ENCODE data around the gene SSH3. TPM values are rescaled to one million over a fixed set of nuclear protein-coding genes. Genes with fewer than 3 reads are reported as not detected.

The SSH3 gene
- total and polyA plus RNA-seq, 4 donors = 4.8 to 10.4 (median 8.1) TPM

DNA sequence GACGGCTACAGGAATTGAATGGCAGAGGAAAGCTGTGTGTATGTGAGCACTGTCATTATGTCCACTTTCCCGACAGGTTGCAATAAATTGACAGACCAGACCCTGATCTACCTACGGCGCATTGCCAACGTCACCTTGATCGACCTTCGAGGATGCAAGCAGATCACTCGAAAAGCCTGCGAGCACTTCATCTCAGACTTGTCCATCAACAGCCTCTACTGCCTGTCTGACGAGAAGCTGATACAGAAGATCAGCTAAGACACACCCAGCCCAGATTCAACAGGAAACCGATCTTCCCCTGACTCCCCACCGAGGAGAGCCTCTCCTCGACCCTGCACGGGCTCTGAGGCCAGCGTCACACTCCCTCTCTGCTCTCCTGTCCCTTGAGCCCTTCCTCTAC is 48.5 kb upstream of the SSH3 start:
- 82% methylated on average over 15 of the region's 15 CpGs for WGBS
- no peak overlapping the region for H3K27ac ChIP-seq (ENCODE audit: low read depth in 1 of 2, low read length in 2 of 2)
- peaks cover 6 to 54% (median 38%) of the 10 kb centered on the region in 4 donors for H3K4me1 ChIP-seq (ENCODE audit: control insufficient read depth in 4 of 4, insufficient read depth in 4 of 4, low read length in 3 of 4)
- no peaks in the 10 kb centered on the region for H3K27me3 ChIP-seq (ENCODE audit: control insufficient read depth in 4 of 4, insufficient read depth in 4 of 4, low read length in 3 of 4)
- no peak overlapping the region for H3K4me3 ChIP-seq (ENCODE audit: low read depth in 1 of 3, low read length in 3 of 3)
- TF ChIP-seq JUND (IDR thresholded peaks at IDR 0.05) = no peak
- TF ChIP-seq, protein P1, sequence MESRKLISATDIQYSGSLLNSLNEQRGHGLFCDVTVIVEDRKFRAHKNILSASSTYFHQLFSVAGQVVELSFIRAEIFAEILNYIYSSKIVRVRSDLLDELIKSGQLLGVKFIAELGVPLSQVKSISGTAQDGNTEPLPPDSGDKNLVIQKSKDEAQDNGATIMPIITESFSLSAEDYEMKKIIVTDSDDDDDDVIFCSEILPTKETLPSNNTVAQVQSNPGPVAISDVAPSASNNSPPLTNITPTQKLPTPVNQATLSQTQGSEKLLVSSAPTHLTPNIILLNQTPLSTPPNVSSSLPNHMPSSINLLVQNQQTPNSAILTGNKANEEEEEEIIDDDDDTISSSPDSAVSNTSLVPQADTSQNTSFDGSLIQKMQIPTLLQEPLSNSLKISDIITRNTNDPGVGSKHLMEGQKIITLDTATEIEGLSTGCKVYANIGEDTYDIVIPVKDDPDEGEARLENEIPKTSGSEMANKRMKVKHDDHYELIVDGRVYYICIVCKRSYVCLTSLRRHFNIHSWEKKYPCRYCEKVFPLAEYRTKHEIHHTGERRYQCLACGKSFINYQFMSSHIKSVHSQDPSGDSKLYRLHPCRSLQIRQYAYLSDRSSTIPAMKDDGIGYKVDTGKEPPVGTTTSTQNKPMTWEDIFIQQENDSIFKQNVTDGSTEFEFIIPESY (IDR thresholded peaks at IDR 0.05) = no peak
- no peak for TF ChIP-seq MAX (IDR thresholded peaks at IDR 0.05)
- TF ChIP-seq HNF4G (IDR thresholded peaks at IDR 0.05) = no peak
- no peak for TF ChIP-seq GABPA (IDR thresholded peaks at IDR 0.05 in 1 of 2, conservative IDR thresholded peaks at IDR 0.05 in 1 of 2)
- TF ChIP-seq FOXA2 (IDR thresholded peaks at IDR 0.05) = no peak
- no peak for TF ChIP-seq RAD21 (IDR thresholded peaks at IDR 0.05)
- TF ChIP-seq TAF1 (conservative IDR thresholded peaks at IDR 0.05) = no peak
- TF ChIP-seq FOXA1 (IDR thresholded peaks at IDR 0.05) = no peak
- no peak for TF ChIP-seq NR2F2 (IDR thresholded peaks at IDR 0.05)
- TF ChIP-seq RXRA (IDR thresholded peaks at IDR 0.05) = no peak
- H3K9ac ChIP-seq (ENCODE audit: low read depth in 1 of 2, low read length in 2 of 2) = no peak overlapping the region
- H3K36me3 ChIP-seq (ENCODE audit: control insufficient read depth in 4 of 4, insufficient read depth in 3 of 4, low read depth in 1 of 4, low read length in 3 of 4) = peaks cover 23 to 60% (median 55%) of the 10 kb centered on the region in 4 donors
- no peak for DNase-seq (ENCODE audit: low spot score)
- no peaks in the 10 kb centered on the region for H3K9me3 ChIP-seq (ENCODE audit: control insufficient read depth in 4 of 4, low read length in 3 of 4)

- Histone ChIP-seq H3K27me3 (ENCODE audit: control insufficient read depth in 4 of 4, insufficient read depth in 4 of 4, low read length in 3 of 4) (no peaks in the 10 kb centered on the region), H3K9ac (ENCODE audit: low read depth in 1 of 2, low read length in 2 of 2) (no peak overlapping the region), H3K27ac (ENCODE audit: low read depth in 1 of 2, low read length in 2 of 2) (no peak overlapping the region), H3K4me3 (ENCODE audit: low read depth in 1 of 3, low read length in 3 of 3) (no peak overlapping the region), H3K36me3 (ENCODE audit: control insufficient read depth in 4 of 4, insufficient read depth in 3 of 4, low read depth in 1 of 4, low read length in 3 of 4) (peaks cover 19 to 55% (median 50%) of the 10 kb centered on the region in 4 donors), H3K4me1 (ENCODE audit: control insufficient read depth in 4 of 4, insufficient read depth in 4 of 4, low read length in 3 of 4) (peaks cover 6 to 54% (median 38%) of the 10 kb centered on the region in 4 donors), H3K9me3 (ENCODE audit: control insufficient read depth in 4 of 4, low read length in 3 of 4) (no peaks in the 10 kb centered on the region)
- no peak for TF ChIP-seq FOXA1 (IDR thresholded peaks at IDR 0.05)
- no peak for TF ChIP-seq NR2F2 (IDR thresholded peaks at IDR 0.05)
- TF ChIP-seq ATF3 (IDR thresholded peaks at IDR 0.05) = no peak
- TF ChIP-seq, protein P1 (IDR thresholded peaks at IDR 0.05) = no peak
- no peak for TF ChIP-seq YY1 (IDR thresholded peaks at IDR 0.05)
- no peak for TF ChIP-seq HNF4G (IDR thresholded peaks at IDR 0.05)
- TF ChIP-seq JUND (IDR thresholded peaks at IDR 0.05) = no peak
- TF ChIP-seq MAX (IDR thresholded peaks at IDR 0.05) = no peak
- no peak for TF ChIP-seq RXRA (IDR thresholded peaks at IDR 0.05)
- TF ChIP-seq, protein P2, sequence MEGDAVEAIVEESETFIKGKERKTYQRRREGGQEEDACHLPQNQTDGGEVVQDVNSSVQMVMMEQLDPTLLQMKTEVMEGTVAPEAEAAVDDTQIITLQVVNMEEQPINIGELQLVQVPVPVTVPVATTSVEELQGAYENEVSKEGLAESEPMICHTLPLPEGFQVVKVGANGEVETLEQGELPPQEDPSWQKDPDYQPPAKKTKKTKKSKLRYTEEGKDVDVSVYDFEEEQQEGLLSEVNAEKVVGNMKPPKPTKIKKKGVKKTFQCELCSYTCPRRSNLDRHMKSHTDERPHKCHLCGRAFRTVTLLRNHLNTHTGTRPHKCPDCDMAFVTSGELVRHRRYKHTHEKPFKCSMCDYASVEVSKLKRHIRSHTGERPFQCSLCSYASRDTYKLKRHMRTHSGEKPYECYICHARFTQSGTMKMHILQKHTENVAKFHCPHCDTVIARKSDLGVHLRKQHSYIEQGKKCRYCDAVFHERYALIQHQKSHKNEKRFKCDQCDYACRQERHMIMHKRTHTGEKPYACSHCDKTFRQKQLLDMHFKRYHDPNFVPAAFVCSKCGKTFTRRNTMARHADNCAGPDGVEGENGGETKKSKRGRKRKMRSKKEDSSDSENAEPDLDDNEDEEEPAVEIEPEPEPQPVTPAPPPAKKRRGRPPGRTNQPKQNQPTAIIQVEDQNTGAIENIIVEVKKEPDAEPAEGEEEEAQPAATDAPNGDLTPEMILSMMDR (IDR thresholded peaks at IDR 0.05; ENCODE audit: low read depth, low read length, missing input control) = no peak
- TF ChIP-seq EGR1 (IDR thresholded peaks at IDR 0.05; ENCODE audit: low read depth in 2 of 2) = no peak
- TF ChIP-seq GABPA (IDR thresholded peaks at IDR 0.05 in 1 of 2, conservative IDR thresholded peaks at IDR 0.05 in 1 of 2) = no peak
- TF ChIP-seq HNF4A (conservative IDR thresholded peaks at IDR 0.05) = no peak
- no peak for TF ChIP-seq REST (IDR thresholded peaks at IDR 0.05)
- TF ChIP-seq TAF1 (conservative IDR thresholded peaks at IDR 0.05) = no peak
- no peak for TF ChIP-seq RAD21 (IDR thresholded peaks at IDR 0.05)
- no peak for DNase-seq (ENCODE audit: low spot score)
- WGBS = 90% methylated on average over 10 of the region's 10 CpGs
Observed at GRCh38 chr11:67255353-67255752, 48.0 kb upstream of the SSH3 start.

All from liver (tissue), 9 donors.